Cerebellar cortex (tissue), 1 donor: ENCODE results near the gene GAGE10.
A peak's percentile ranks its signal among the peaks of the same experiment; 100 is the strongest.
"Not testable (repeated sequence)": the region's sequence is repeated elsewhere in the genome, so short reads cannot be mapped to it uniquely, and the experiment has no call there.

Source experiments
- DNase-seq: peaks from one replicate; pipeline ENCODE4 v3.0.0-alpha.2; 2015; ENCODE audit warnings: low spot score

Gene GAGE10

GRCh38 chrX:49276671-49277534, 26.5 kb upstream of the GAGE10 start:
- DNase-seq = peak; percentile 63

GRCh38 chrX:49277535-49277830, 26.0 kb upstream of the GAGE10 start:
- DNase-seq = no peak

GRCh38 chrX:49278081-49278480, 25.4 kb upstream of the GAGE10 start:
- peak; percentile 33 for DNase-seq

- DNase-seq = peak; percentile 74
Measured at GRCh38 chrX:49282647-49283011, 20.8 kb upstream of the GAGE10 start.

- DNase-seq = no peak
Measured at GRCh38 chrX:49284212-49284611, 19.2 kb upstream of the GAGE10 start.

- no peak for DNase-seq
Measured at GRCh38 chrX:49286136-49286535, 17.3 kb upstream of the GAGE10 start.

- no peak for DNase-seq
Measured at GRCh38 chrX:49286581-49286980, 16.9 kb upstream of the GAGE10 start.

GRCh38 chrX:49287665-49288064, 15.8 kb upstream of the GAGE10 start:
- no peak for DNase-seq

GRCh38 chrX:49290215-49290614, 13.2 kb upstream of the GAGE10 start:
- DNase-seq = no peak

GRCh38 chrX:49291615-49292337, 11.7 kb upstream of the GAGE10 start:
- DNase-seq = peak; percentile 54

GRCh38 chrX:49292400-49293362, 10.8 kb upstream of the GAGE10 start:
- DNase-seq = no peak

GRCh38 chrX:49299293-49299692, 4.2 kb upstream of the GAGE10 start:
- DNase-seq = not testable (repeated sequence)

GRCh38 chrX:49300703-49301102, 2.7 kb upstream of the GAGE10 start:
- DNase-seq = no peak

- not testable (repeated sequence) for DNase-seq
Measured at GRCh38 chrX:49307775-49308174, 4.3 kb downstream of the GAGE10 start.

- no peak for DNase-seq
Measured at GRCh38 chrX:49308604-49309269, 5.3 kb downstream of the GAGE10 start.

GRCh38 chrX:49309401-49309981, 6.0 kb downstream of the GAGE10 start:
- no peak for DNase-seq

GRCh38 chrX:49310371-49310770, 6.9 kb downstream of the GAGE10 start:
- DNase-seq = no peak

GRCh38 chrX:49312176-49312575, 8.7 kb downstream of the GAGE10 start:
- no peak for DNase-seq

GRCh38 chrX:49316085-49316484, 12.6 kb downstream of the GAGE10 start:
- DNase-seq = no peak

GRCh38 chrX:49321737-49322136, 18.3 kb downstream of the GAGE10 start, which contains the start of gene GAGE12J:
GAGE12J (plus strand) TSS chrX:49322037; CDS start chrX:49323194, 1,157 bp downstream.
- DNase-seq = not testable (repeated sequence)

- not testable (repeated sequence) for DNase-seq
Measured at GRCh38 chrX:49322266-49322665, 18.8 kb downstream of the GAGE10 start.
